ENCODE data around the gene PTCD1.

DNA sequence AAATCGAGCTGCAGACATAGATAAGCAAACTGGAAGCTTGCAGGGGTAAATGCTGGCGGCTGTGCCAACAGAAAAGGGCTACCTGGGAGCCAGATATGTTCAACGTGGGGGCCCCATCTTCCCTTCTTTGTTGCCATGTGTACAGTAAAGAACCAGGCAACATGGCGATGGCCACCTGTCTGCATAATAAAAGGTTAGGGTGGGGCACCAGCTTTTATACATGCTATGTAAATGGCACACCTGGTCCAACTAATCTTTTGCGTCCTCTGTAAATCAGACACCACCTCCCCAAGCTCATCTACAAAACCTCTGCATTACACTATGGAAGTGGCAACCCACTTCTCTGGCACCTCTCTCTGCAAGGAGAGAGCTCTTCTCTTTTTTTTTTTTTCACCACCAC, 16.0 kb downstream of the PTCD1 start:
- TF ChIP-seq, protein P1, sequence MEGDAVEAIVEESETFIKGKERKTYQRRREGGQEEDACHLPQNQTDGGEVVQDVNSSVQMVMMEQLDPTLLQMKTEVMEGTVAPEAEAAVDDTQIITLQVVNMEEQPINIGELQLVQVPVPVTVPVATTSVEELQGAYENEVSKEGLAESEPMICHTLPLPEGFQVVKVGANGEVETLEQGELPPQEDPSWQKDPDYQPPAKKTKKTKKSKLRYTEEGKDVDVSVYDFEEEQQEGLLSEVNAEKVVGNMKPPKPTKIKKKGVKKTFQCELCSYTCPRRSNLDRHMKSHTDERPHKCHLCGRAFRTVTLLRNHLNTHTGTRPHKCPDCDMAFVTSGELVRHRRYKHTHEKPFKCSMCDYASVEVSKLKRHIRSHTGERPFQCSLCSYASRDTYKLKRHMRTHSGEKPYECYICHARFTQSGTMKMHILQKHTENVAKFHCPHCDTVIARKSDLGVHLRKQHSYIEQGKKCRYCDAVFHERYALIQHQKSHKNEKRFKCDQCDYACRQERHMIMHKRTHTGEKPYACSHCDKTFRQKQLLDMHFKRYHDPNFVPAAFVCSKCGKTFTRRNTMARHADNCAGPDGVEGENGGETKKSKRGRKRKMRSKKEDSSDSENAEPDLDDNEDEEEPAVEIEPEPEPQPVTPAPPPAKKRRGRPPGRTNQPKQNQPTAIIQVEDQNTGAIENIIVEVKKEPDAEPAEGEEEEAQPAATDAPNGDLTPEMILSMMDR (conservative IDR thresholded peaks at IDR 0.05 in 1 of 2, IDR thresholded peaks at IDR 0.05 in 1 of 2; ENCODE audit: extremely low read depth in 1 of 2, insufficient read depth in 1 of 2, low read depth in 1 of 2, low read length in 2 of 2) = no peak
- no peak for TF ChIP-seq EZH2 (IDR thresholded peaks at IDR 0.05; ENCODE audit: borderline replicate concordance, low read length)
